ENCODE measurements around the gene RNF17.
A peak's percentile ranks its signal among the peaks of the same experiment; 100 is the strongest.
"Not testable (repeated sequence)": the region's sequence is repeated elsewhere in the genome, so short reads cannot be mapped to it uniquely, and the experiment has no call there.

The RNF17 gene

GRCh38 chr13:24834902-24835510 is 71.0 kb downstream of the RNF17 start:
- no peak for DNase-seq (ENCODE audit: low read depth)
- no peak overlapping the region for H3K4me3 ChIP-seq (ENCODE audit: low read depth, low read length)

GRCh38 chr13:24837528-24837927 is 73.6 kb downstream of the RNF17 start:
- DNase-seq (ENCODE audit: low read depth); H3K4me3 ChIP-seq (ENCODE audit: low read depth, low read length): not testable (repeated sequence)

GRCh38 chr13:24842549-24843274 is 78.7 kb downstream of the RNF17 start:
- H3K4me3 ChIP-seq (ENCODE audit: low read depth, low read length), result no peak overlapping the region
- DNase-seq (ENCODE audit: low read depth), result no peak

DNA sequence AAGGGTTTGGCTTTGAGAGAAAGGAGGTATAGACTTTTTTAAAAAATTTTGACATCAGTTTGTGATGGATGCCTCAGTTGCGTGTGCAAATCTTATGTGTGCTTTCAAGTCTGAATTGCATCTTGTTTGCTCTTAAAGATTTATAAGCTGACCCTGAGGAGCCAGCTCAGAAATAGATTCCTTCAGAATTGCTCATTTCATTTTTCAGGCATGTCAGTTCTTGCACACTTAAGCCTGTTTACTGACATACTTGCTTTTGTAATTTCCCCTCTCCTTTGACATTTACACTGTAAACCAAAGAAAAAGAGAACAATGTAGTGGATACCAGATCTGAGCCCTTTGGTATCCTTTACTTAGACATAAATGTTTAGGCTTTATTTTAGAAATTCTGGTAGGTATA is 87.6 kb downstream of the RNF17 start:
- peak; percentile 35 for DNase-seq (ENCODE audit: low read depth)
- H3K4me3 ChIP-seq (ENCODE audit: low read depth, low read length), result no peak overlapping the region

DNA sequence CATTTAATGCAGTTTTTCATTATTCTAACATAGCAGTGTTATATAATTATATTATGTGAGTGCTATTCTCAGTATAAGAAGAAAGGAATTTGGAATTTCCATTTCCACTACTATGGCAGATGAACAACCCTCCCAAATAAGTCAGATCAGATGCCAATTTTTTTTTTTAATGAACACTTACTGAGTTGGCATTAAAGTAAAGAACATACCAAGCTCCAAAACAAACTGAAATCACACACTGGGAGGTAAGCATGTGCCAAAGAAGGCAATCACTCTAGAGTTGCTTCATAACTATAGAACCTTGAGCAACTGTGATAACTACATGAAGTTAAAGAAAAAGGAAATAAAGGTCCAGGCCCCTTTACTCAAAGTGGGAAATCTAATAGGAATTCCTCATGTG is 90.3 kb downstream of the RNF17 start:
- peak; percentile 24 for DNase-seq (ENCODE audit: low read depth)
- no peak overlapping the region for H3K4me3 ChIP-seq (ENCODE audit: low read depth, low read length)

DNA sequence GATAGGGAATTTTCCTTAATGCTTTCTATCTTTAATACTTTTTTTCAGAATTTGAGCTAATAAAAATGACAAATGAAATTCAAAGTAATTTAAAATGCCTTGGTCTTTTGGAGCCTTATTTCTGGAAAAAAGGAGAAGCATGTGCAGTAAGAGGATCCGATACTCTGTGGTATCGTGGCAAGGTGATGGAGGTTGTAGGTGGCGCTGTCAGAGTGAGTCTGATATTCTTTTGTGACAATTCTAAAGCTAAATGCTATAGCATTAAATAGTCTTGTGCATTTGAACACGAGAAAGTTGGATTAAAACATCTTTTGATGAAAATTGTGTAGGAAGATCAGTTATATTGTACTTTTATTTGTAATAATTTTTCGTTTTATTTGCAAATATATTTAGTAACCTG is 95.0 kb downstream of the RNF17 start:
- no peak for DNase-seq (ENCODE audit: low read depth)
- no peak overlapping the region for H3K4me3 ChIP-seq (ENCODE audit: low read depth, low read length)

- H3K4me3 ChIP-seq (ENCODE audit: low read depth, low read length), result no peak overlapping the region
- DNase-seq (ENCODE audit: low read depth), result no peak
These were observed 96.8 kb downstream of the RNF17 start for GRCh38 chr13:24860770-24861169.

DNA sequence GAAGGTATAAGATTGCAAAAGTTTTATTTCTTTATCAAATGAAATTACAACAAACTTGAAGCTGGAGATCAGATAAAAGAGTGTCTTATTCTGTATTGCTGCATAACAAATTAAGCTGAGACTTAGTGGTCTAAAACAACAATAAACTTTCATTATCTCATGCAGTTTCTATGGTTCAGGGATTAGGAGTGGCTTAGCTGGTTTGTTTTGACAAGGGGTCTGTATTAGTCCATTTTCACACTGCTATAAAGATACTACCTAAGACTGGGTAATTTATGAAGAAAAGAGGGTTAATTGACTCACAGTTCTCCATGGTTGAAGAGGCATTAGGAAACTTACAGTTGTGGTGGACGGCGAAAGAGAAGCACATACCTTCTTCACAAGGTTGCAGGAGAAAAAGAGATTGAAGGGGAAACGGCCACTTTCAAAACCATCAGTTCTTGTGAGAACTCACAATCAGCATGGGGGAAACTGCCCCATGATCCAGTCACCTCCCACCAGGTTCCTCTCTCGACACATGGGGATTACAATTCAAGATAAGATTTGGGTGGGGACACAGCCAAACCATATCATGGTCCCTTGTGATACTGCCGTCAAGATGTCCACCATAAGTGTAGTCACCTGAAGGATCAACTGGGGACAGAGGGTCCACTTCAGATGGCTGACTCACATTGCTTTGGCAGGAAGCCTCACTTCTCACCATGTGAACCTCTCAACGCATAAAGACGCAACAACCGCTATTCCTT is 97.8 kb downstream of the RNF17 start:
- DNase-seq (ENCODE audit: low read depth), result no peak
- H3K4me3 ChIP-seq (ENCODE audit: low read depth, low read length), result no peak overlapping the region

DNA sequence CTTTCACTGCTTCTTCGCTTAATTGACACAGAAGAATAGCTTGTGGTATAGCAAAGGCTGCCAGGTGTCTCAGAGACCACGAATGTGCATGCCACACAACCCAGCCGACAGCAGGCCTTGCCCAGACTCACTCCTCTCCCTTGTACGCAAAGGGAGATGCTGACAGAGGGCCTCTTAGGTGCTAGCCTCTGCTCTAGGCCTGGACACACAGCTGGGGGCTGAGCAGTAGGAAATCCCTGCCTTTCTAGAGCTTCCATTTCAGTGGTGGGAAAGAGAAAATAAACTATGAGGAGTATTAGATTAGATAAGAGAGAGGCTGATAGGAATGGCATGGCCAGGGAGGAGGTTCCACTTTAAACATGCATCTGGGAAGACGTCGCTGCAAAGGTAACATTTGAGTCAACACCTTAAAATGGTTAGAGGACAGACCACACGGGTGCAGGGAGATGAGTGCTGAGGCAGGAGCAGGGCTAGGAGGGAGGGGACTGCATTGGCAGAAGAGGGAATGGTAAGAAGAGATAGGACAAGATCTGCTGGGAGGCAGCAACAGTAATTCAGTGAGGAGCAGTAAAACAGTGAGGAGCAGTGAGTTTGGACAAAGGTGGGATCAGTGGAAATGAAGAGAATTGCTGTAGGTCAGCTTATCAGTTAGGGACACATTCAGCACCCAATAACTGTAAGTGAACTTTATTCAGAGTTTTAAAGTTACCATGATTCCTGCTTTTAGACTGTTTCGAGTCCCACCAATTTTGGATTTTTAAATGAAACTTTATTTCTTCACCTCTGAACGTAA is 100.0 kb downstream of the RNF17 start:
- no peak overlapping the region for H3K4me3 ChIP-seq (ENCODE audit: low read depth, low read length)
- DNase-seq (ENCODE audit: low read depth), result no peak

DNA sequence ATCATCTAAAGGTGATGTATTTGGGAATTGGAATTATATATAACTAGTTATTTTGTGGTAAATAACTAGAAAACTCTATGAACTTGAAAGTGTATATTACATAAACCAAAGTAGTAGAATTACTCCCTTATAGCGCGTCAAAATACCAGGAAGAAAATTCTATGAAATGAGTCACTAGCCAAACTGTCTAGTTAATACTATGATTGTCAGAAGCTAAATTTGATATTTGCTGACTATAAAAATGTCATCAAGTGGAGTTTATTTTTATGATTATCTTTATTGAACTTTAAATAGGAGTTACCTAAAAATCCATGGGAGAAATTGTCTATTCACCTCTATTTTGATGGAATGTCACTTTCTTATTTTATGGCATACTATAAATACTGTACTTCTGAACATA is 100.6 kb downstream of the RNF17 start:
- no peak for DNase-seq (ENCODE audit: low read depth)
- H3K4me3 ChIP-seq (ENCODE audit: low read depth, low read length), result no peak overlapping the region

GRCh38 chr13:24865163-24865953 is 101.4 kb downstream of the RNF17 start:
- H3K4me3 ChIP-seq (ENCODE audit: low read depth, low read length), result no peak overlapping the region
- no peak for DNase-seq (ENCODE audit: low read depth)

- no peak overlapping the region for H3K4me3 ChIP-seq (ENCODE audit: low read depth, low read length)
- DNase-seq (ENCODE audit: low read depth), result no peak
These were observed 102.5 kb downstream of the RNF17 start for GRCh38 chr13:24866488-24866887.

- DNase-seq (ENCODE audit: low read depth), result no peak
- H3K4me3 ChIP-seq (ENCODE audit: low read depth, low read length), result no peak overlapping the region
These were observed 104.9 kb downstream of the RNF17 start for GRCh38 chr13:24868874-24869273.

DNA sequence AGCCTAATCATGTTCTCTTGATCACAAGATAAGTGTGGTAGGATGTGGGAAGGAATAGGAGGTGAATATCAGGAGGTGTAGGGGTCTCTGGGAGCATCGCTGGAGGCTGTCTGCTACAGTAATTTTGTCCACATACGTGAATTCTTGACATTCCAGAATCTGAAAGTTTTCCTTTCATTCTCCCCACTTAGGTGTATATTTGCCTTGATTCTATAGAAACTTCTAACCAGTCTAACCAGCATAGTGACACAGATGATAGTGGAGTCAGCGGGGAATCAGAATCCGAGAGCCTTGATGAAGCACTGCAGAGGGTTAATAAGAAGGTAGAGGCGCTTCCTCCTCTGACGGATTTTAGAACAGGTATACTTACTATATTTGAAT is 106.4 kb downstream of the RNF17 start:
- H3K4me3 ChIP-seq (ENCODE audit: low read depth, low read length), result no peak overlapping the region
- no peak for DNase-seq (ENCODE audit: low read depth)

DNA sequence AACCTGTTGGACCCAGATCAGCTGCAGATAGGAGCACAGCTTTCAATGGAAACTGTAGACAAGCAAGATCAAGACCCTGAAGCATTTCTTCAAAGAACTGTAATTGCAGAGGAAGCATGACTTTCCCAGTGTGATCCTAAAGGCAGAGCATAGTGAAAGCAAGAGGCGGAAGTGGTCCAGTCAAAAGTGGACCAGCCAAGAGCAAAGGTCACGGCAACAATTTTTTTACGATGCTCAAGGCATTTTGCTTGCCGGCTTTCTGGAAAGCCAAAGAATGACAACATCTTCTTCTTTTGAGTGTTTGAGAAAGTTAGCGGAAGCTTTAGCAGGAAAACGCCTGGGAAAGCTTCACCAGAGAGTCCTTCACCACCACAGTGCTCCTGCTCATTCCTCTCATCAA is 111.6 kb downstream of the RNF17 start:
- no peak overlapping the region for H3K4me3 ChIP-seq (ENCODE audit: low read depth, low read length)
- no peak for DNase-seq (ENCODE audit: low read depth)

GRCh38 chr13:24877531-24877930 is 113.6 kb downstream of the RNF17 start:
- no peak for DNase-seq (ENCODE audit: low read depth)

DNA sequence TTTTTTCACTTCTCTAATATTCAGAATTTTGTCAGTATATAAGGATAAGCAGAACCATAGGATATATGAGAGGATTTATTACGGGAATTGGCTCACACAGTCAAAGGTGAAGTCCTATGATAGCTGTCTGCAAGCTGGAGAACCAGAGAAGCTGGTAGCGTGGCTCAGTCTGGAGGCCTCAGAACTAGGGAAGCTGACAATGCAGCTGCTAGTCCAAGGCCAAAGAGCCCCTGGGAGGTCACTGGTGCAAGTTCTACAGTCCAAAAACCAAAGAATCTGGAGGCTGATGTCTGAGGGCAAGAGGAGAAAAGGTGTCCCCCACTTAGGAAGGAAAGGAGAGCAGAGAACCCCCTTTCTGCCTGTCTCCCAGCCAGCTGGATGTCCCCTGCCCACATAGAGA is 114.4 kb downstream of the RNF17 start:
- no peak for DNase-seq (ENCODE audit: low read depth)
- no peak overlapping the region for H3K4me3 ChIP-seq (ENCODE audit: low read depth, low read length)

More at GRCh38 chr13:24877531-24877930, 113.6 kb downstream of the RNF17 start:
- no peak overlapping the region for H3K4me3 ChIP-seq (ENCODE audit: low read depth, low read length)

DNA sequence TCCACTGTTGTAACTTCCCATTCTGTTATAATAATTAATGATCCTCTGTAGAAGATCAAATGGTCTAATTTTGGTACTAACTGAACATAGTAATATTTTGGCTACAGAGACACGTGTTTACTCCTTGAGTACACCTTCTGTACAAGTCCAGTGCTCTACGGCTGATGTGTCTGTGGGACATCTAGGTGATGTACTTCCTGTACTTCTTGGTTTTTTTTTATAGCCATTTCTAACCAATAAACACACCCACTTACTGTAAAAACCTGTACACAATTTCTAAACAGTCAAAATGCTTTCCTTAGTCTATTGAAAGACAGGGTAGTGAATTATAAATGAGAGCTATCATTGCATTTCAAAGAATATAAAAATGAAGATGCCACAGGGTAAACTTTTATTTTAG is 118.7 kb downstream of the RNF17 start:
- no peak overlapping the region for H3K4me3 ChIP-seq (ENCODE audit: low read depth, low read length)
- DNase-seq (ENCODE audit: low read depth), result no peak

- DNase-seq (ENCODE audit: low read depth), result no peak
- H3K4me3 ChIP-seq (ENCODE audit: low read depth, low read length), result no peak overlapping the region
These were observed 123.8 kb downstream of the RNF17 start for GRCh38 chr13:24887759-24888158.

Data from skeletal muscle cell (primary cell).